IMR-90 (cell line): ENCODE data around the gene SRPRA.

Source experiments
- CTCF ChIP-seq: conservative IDR thresholded peaks from 2 replicates; pipeline ENCODE4 v1.5.1; 2012; ENCODE audit warnings: mild to moderate bottlenecking, low read depth, low read length, improper control_type of control experiment
- RCOR1 ChIP-seq: IDR thresholded peaks from 2 replicates; pipeline ENCODE4 v1.6.1; 2012; ENCODE audit warnings: mild to moderate bottlenecking, low read length, improper control_type of control experiment; ENCODE audit not compliant: insufficient replicate concordance

DNA sequence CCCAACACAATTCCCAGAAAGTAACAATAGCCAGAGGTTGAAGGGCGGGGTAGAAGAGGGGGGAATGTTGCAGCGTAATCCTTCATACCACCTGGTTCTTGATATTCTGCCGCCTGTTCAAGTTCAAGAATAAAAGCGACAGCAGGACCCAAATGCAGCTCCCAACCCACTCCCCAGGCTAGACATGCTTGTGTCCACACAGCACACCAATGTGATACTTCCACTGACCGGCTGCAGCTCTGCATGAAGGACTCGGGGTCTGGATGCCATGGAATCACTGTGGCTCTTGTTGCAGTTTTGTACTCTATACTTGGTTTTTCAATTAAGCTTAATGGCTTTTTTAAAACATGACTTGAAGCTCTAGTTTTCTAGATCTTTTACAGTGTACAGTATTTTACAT lies 6.5 kb downstream of the SRPRA start:
- TF ChIP-seq CTCF (no peak), RCOR1 (no peak)
